Activated CD8-positive, alpha-beta memory T cell treated with anti-CD3 and anti-CD28 coated beads, Interleukin-2, amount 10 ng/mL, durations not matched to agents 7 days and 5 days (primary cell): ENCODE data around the gene ROCK2. TPM values are rescaled to one million over a fixed set of nuclear protein-coding genes. Genes with fewer than 3 reads are reported as not detected.

Experiments used
- ATAC-seq: fragments of 150-1000 bp; cut with Tn5 transposase; one replicate; pipeline ENCODE4 v1.10.0; 2021; ENCODE audit warnings: moderate library complexity
- CTCF ChIA-PET: fragments of 350-600 bp; sonication (Branson Sonifier 250); formaldehyde crosslinking; loops from one replicate; lab custom pipeline; 2021; ENCODE audit warnings: antibody characterized with exemption; lab: Charles Lee
- DNase-seq: peaks from one replicate; pipeline ENCODE4 v3.0.0-alpha.2; 2020
- H3K27ac Mint-ChIP-seq: one replicate; pipeline ENCODE4 v1.8.0; 2021; ENCODE audit warnings: mild to moderate bottlenecking, mixed read lengths
- H3K27me3 Mint-ChIP-seq: one replicate; pipeline ENCODE4 v1.8.0; 2021; ENCODE audit warnings: mixed read lengths
- H3K36me3 Mint-ChIP-seq: one replicate; pipeline ENCODE4 v1.8.0; 2021; ENCODE audit warnings: mild to moderate bottlenecking, mixed read lengths
- H3K4me1 Mint-ChIP-seq: one replicate; pipeline ENCODE4 v1.8.0; 2021; ENCODE audit warnings: mixed read lengths
- H3K4me3 Mint-ChIP-seq: one replicate; pipeline ENCODE4 v1.8.0; 2021; ENCODE audit warnings: mild to moderate bottlenecking, moderate library complexity, mixed read lengths
- H3K9me3 Mint-ChIP-seq: one replicate; pipeline ENCODE4 v1.8.0; 2022; ENCODE audit warnings: low read depth, mixed read lengths
- total RNA-seq, 2 experiments: library from RNA; stranded (reverse); gene quantifications; one replicate each; pipeline ENCODE4 v1.2.3, GENCODE V29; 2021

Gene ROCK2
- total RNA-seq, 2 experiments from 2014 or later: 19.4 to 22.3 TPM

DNA sequence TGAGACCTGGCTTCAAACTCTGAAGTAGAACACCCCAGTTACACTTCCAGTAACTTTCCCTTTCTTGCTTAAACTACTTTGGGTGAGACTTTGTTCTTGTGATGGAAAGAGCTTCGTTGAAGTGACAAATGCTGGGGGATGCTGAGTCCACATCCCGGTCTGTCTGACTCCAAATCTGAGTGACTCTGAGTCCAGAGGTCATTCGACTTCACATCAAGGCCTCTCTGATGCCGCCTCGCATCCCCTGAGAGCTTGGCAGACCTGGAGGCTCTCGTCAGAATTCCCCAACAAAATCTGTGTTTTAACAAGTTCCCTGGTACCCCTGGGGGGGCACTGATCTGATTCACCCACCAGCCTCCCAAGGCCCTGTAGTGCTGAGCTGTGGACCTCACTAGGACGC, 31.6 kb upstream of the ROCK2 start:
- CTCF ChIA-PET: no interaction called here
- no peak overlapping the region for H3K4me3 Mint-ChIP-seq
- no peaks in the 10 kb centered on the region for H3K36me3 Mint-ChIP-seq
- H3K9me3 Mint-ChIP-seq: no peaks in the 10 kb centered on the region
- no peaks in the 10 kb centered on the region for H3K4me1 Mint-ChIP-seq
- DNase-seq (no peak), ATAC-seq (no peak)
- H3K27ac Mint-ChIP-seq: no peak overlapping the region
- H3K27me3 Mint-ChIP-seq: peaks cover 3% of the 10 kb centered on the region

DNA sequence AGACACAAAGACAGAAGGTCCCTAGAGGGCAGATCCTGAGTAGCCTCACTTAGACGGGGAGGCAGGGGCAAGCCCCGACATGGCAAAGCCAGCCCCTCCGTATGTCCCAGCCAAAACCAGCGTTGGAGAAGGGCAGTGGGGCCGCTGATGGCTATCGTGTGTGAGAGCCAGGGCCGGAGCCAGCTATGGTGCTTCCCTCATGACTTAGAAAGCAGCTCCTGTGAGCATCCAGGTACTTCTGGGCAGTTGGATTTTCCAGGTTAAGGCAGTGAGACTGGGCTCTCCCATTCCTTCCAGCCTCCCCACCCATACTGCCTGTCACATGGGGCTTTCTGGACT, 31.2 kb upstream of the ROCK2 start:
- peaks cover 3% of the 10 kb centered on the region for H3K27me3 Mint-ChIP-seq
- H3K4me3 Mint-ChIP-seq: no peak overlapping the region
- H3K4me1 Mint-ChIP-seq: no peaks in the 10 kb centered on the region
- no peak for DNase-seq
- H3K9me3 Mint-ChIP-seq: no peaks in the 10 kb centered on the region
- no peaks in the 10 kb centered on the region for H3K36me3 Mint-ChIP-seq
- no peak for ATAC-seq
- CTCF ChIA-PET: no interaction called here
- H3K27ac Mint-ChIP-seq: no peak overlapping the region

DNA sequence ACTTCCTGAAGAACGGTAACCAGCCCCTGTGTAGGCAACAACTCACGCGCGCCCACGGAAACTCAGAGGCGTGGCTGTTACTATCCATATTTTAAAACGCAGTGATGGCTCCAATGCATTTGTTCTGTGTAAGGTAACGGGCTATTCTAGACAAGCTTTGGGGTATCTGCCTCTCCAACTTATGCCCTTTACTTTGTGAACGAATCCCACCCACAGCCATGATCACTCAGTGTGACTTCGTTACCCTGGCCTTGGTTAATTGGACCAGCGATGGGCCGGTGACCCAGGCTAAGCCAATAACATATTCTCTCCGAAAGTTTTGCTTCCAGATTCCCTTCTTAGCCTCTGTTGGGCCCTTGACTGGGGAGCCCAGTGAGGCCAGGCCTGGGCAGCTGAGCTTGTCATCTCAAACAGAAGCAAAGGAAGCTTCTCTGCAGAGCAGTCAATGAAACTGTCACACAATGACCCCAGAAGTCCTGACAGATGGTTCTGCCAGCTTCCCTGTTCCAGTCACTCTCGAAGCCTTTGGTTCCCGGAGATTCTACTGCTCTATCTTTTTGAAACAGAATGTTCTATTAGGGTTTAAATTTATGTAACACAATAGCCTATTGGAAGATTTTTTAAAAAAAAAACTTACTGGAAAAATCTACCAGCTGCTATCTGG, 30.7 kb upstream of the ROCK2 start:
- Mint-ChIP-seq H3K36me3 (no peaks in the 10 kb centered on the region), H3K4me3 (no peak overlapping the region), H3K27me3 (peaks cover 3% of the 10 kb centered on the region), H3K9me3 (no peaks in the 10 kb centered on the region), H3K27ac (no peak overlapping the region), H3K4me1 (no peaks in the 10 kb centered on the region)
- DNase-seq: no peak
- no peak for ATAC-seq
- CTCF ChIA-PET: no interaction called here

DNA sequence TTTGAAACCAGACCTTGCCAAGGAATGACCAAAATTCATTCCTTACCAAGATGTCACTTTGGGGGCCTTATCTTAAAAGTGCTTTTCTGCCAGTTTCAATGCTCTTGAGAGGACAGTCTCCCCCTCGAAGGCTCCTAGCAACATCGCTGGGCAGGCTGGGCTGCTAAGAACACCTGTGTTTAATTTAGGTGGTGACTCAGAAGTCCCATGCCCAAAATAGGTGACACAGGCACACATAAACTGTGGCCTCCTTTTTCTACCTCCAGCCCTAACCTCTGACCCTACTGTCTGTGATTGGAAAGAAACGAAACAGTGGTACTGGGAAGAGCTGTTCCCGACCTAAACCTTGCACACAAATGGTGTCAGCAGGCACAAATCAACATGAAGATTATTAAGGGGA, 28.7 kb upstream of the ROCK2 start:
- Mint-ChIP-seq H3K27ac (no peak overlapping the region), H3K36me3 (no peaks in the 10 kb centered on the region), H3K4me3 (no peak overlapping the region), H3K27me3 (peaks cover 7% of the 10 kb centered on the region), H3K4me1 (no peaks in the 10 kb centered on the region), H3K9me3 (no peaks in the 10 kb centered on the region)
- ATAC-seq: no peak
- CTCF ChIA-PET: no interaction called here
- DNase-seq: no peak

DNA sequence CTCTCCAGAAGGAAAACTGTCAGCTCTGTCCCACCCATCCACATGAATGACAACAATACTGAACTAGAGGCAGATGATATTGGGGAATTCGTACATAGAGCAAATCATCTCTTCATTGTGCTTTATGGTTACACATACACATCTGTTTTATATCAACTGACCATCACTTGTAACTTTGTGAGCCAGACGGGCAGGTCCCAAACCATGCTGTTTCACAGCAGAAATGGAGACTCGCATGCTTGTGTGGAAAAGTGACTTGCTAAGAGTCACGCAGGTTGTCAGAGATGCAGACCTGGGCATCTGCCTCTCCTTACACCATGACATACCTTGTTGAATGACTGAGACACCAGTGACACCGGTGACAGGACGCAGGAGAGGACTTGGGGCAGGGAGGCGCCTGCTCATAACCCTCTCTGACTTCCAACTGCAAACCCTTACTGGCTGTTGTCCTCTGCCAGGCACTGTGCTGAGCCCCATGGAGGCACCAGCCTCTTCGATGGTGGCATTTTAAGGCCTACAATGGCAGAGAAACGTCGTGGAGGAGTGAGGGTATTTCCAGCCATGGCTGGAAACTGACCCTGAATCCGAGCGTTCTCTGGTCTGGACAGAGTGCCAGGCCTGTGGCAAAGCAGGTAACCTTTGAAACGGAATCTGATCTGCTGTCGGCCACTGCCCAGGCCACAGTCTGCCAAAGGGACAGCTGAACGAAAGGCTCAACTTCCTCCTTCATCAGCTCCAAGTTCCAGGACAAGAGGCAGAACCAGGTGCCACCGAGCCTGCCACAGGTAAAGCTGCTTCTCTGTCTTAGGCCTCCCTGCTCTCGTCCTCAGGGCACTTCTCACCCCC, 26.9 kb upstream of the ROCK2 start:
- DNase-seq (no peak), ATAC-seq (no peak)
- Mint-ChIP-seq H3K9me3 (no peaks in the 10 kb centered on the region), H3K27ac (no peak overlapping the region), H3K4me1 (no peaks in the 10 kb centered on the region), H3K27me3 (peaks cover 12% of the 10 kb centered on the region), H3K4me3 (no peak overlapping the region), H3K36me3 (no peaks in the 10 kb centered on the region)
- CTCF ChIA-PET: no interaction called here

DNA sequence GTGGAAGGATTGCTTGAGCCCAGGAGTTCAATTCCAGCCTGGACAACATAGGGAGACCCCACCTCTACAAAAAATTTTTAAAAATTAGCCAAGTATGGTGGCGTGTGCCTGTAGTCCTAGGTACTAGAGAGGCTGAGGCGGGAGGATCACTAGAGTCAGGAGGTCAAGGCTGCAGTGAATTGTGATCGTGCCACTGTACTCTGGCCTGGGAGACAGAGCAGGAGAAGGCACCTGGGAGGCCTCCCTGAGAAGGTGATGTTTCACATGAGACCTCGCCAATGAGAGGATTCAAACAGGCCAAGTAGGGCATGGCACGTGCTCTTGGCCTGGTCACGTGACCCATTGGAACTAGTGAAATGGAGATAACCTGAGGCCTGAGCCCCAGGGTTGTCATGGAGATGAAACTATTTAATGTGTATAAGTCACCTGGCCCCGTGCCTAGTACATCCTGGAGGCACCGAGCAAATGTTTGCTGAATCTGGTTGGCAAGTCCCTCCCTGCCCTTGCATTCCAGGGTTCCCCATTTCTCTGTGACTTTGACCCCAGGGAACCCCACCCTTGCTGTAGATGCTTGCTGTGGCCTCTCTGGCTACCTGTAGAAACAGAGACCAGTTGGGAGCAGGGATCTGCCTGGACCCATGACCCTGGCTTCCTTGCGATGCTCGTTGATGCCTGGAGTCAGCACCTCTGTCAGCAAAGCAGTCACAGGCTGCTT, 26.1 kb upstream of the ROCK2 start:
- H3K4me3 Mint-ChIP-seq: no peak overlapping the region
- CTCF ChIA-PET: no interaction called here
- DNase-seq (no peak), ATAC-seq (no peak)
- no peaks in the 10 kb centered on the region for H3K4me1 Mint-ChIP-seq
- no peak overlapping the region for H3K27ac Mint-ChIP-seq
- no peaks in the 10 kb centered on the region for H3K9me3 Mint-ChIP-seq
- H3K27me3 Mint-ChIP-seq: peaks cover 12% of the 10 kb centered on the region
- no peaks in the 10 kb centered on the region for H3K36me3 Mint-ChIP-seq

DNA sequence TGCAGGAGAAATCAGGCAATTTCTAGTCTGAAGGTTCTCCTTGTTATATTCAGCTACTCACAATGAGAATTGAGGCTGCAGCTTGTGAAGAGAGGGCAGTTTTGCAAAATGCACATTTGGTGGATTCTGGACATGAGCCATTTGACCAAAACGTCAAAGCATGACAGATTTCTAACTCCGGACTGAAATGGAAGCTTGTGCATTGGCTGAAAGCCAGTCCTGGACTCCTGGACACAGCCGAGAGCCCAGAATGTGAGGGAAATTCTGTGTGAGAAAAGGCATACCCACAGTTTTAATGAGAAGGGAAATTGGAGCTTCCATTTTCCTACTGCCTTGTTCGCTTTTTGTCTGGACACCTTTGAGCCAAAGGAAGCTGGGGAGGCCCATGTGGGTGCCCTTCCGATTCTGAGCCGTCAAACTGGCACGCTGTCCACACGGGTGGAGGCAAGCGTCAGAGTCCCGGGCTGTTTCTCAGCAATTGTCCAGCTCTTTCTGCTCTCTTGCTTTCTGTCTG, 23.7 kb upstream of the ROCK2 start:
- H3K27ac Mint-ChIP-seq: no peak overlapping the region
- no peaks in the 10 kb centered on the region for H3K4me1 Mint-ChIP-seq
- peaks cover 10% of the 10 kb centered on the region for H3K27me3 Mint-ChIP-seq
- ATAC-seq (no peak), DNase-seq (no peak)
- no peaks in the 10 kb centered on the region for H3K36me3 Mint-ChIP-seq
- no peak overlapping the region for H3K4me3 Mint-ChIP-seq
- CTCF ChIA-PET: interaction anchor here (1.2 kb wide), 1 partner anchor 216 kb away, joined by 3 read pairs; no protein-coding TSS in a partner anchor
- no peaks in the 10 kb centered on the region for H3K9me3 Mint-ChIP-seq

DNA sequence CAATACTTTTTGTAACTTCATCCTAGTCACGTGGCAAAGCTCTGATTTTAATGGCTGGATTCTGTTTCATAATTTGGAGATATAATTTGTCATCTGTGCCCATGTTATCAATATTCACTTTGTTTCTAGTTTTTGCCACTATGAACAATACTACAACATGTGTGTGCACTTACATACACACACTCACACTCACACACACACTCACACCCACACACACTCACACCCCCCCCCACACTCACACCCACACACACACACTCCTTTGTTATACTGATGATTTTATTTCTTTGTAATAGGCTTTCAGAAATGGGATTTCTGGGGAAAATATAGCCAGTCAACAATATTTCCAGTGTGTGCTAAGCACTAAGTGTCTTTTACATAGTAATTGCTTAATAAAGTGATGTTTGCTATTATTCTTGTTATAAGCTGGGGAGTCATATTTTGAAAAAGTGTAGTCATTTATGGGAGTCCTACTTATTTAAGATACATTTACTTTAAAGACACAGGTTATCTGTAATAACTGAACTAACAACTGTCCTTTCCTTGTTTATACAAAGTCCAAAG, 22.8 kb upstream of the ROCK2 start:
- Mint-ChIP-seq H3K9me3 (no peaks in the 10 kb centered on the region), H3K4me1 (no peaks in the 10 kb centered on the region), H3K36me3 (no peaks in the 10 kb centered on the region), H3K27me3 (peaks cover 9% of the 10 kb centered on the region), H3K4me3 (no peak overlapping the region), H3K27ac (no peak overlapping the region)
- ATAC-seq (no peak), DNase-seq (no peak)
- CTCF ChIA-PET: no interaction called here

DNA sequence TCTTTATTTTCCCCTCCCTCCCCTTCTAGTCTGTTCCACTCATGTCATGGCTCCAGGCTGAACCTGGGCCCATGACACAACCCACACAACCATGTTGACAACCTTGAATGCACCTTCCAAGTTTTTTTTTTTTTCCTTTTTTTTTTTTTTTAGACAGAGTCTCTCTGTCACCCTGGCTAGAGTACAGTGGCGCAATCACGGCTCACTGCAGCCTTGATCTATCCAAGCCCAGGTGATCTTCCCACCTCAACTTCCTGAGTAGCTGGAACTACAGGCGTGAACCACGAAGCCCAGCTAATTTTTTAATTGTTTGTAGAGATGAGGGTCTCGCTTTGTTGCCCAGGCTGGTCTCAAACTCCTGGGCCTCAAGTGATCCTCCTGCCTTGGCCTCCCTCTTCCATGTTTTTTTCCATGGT, 21.9 kb upstream of the ROCK2 start:
- ATAC-seq: no peak
- peaks cover 9% of the 10 kb centered on the region for H3K27me3 Mint-ChIP-seq
- H3K4me3 Mint-ChIP-seq: no peak overlapping the region
- no peak overlapping the region for H3K27ac Mint-ChIP-seq
- DNase-seq: no peak
- CTCF ChIA-PET: no interaction called here
- H3K36me3 Mint-ChIP-seq: no peaks in the 10 kb centered on the region
- no peaks in the 10 kb centered on the region for H3K9me3 Mint-ChIP-seq
- no peaks in the 10 kb centered on the region for H3K4me1 Mint-ChIP-seq

DNA sequence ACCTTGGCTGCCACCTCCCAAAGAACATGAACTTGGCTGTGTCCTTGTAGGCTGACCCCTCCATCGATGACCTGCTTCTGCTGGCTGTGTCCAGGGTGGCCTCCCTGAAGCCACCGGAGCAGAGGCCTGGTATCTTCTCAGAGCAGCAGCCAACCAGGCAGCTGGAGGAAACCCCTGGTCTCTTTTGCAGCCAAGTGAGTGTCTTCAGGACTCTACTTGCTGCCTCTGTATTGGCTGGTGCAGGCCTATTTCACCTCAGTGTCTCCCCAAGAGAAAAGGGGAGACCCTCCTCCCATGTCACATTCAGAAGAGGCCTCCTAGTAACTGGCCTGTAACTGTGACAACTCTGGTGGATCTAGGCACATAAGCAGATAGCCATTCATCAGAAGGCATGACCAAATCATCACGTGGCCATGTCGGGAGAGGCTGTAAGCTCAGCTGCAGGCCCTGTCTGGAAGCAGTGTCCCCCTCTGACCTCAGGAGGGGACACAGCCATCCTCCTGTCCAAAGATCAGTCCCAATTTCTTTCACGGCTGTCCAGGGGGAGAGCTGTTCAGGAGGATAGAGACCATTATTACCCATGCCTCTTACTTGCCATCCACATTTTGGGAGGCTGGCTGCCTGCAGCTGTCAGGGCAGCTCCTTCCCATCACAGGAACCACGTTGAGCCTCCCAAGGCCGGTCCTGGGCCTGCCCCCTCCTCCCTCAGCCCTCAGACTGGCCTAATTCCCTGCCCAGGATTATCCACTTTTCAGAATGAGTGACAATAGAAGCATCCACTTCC, 20.9 kb upstream of the ROCK2 start:
- no peaks in the 10 kb centered on the region for H3K9me3 Mint-ChIP-seq
- CTCF ChIA-PET: no interaction called here
- H3K4me3 Mint-ChIP-seq: no peak overlapping the region
- no peaks in the 10 kb centered on the region for H3K4me1 Mint-ChIP-seq
- ATAC-seq (no peak), DNase-seq (no peak)
- H3K36me3 Mint-ChIP-seq: no peaks in the 10 kb centered on the region
- no peak overlapping the region for H3K27ac Mint-ChIP-seq
- peaks cover 9% of the 10 kb centered on the region for H3K27me3 Mint-ChIP-seq

DNA sequence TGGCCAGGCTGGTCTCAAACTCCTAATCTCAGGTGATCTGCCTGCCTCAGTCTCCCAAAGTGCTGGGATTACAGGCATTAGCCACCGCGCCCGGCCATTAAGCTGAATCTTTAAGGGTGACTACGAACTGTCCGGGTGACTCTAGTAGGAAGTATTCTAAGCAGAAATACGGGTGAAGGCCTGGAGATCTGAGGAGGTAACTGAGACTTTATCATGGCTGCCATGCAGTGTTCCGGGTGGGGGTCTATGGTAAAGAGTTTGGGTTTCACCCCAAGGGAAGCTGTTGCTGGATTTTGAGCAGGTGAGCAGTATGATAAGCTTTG, 20.1 kb upstream of the ROCK2 start:
- Mint-ChIP-seq H3K27me3 (peaks cover 9% of the 10 kb centered on the region), H3K4me3 (no peak overlapping the region), H3K27ac (no peak overlapping the region), H3K4me1 (no peaks in the 10 kb centered on the region), H3K36me3 (no peaks in the 10 kb centered on the region), H3K9me3 (no peaks in the 10 kb centered on the region)
- CTCF ChIA-PET: no interaction called here
- ATAC-seq (no peak), DNase-seq (no peak)

DNA sequence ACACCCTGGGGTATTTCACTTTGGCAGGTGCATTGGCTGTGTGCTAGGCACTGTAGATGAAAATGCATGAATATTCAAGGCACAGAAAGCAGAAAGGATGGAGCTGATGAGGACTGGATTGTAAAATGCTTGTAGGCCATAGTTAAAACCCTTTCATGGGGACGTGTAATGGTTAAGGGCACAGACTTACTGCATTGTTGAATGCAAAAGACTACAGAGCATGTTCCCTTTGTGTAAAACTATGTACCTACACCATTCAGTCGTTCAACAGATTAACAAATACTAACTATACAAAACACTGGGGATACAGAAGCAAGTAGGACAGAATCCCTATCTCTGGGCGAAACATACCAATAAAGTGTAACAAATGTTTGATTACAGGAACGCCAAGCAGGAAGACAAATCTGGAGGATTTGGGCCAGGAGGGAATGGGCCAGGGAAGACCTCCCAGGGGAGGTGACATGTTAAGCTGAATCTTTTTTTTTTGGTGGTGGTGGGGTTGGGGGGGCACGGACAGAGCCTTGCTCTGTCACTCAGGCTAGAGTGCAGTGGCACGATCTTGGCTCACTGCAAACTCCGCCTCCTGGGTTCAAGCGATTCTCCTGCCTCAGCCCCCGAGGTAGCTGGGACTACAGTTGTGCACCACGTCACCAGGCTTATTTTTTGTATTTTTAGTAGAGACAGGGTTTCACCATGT, 19.6 kb upstream of the ROCK2 start:
- DNase-seq (no peak), ATAC-seq (no peak)
- H3K4me1 Mint-ChIP-seq: no peaks in the 10 kb centered on the region
- CTCF ChIA-PET: no interaction called here
- H3K27me3 Mint-ChIP-seq: peaks cover 6% of the 10 kb centered on the region
- H3K27ac Mint-ChIP-seq: no peak overlapping the region
- H3K36me3 Mint-ChIP-seq: no peaks in the 10 kb centered on the region
- H3K4me3 Mint-ChIP-seq: no peak overlapping the region
- H3K9me3 Mint-ChIP-seq: no peaks in the 10 kb centered on the region
